IMR-90 (cell line): ENCODE measurements around the gene SLC27A6. TPM values are rescaled to one million over a fixed set of nuclear protein-coding genes. Genes with fewer than 3 reads are reported as not detected.

Source experiments
- ATAC-seq: fragments of 200-7000 bp; cut with Tn5 transposase; 2 replicates; pipeline ENCODE4 v1.9.1; 2020; ENCODE audit warnings: low read depth, mild to moderate bottlenecking, moderate library complexity
- BruUV-seq: library from RNA; stranded (reverse); fragments of 400-500 nt; replicated peaks from 2 replicates; lab custom pipeline; 2021; lab: Mats Ljungman, UMichigan
- CTCF ChIA-PET: fragments of 300-600 bp; formaldehyde crosslinking; extraction: SDS; loops from one replicate; lab custom pipeline; 2021; ENCODE audit warnings: antibody characterized with exemption; lab: Yijun Ruan, JAX
- POLR2A ChIA-PET: fragments of 300-600 bp; sonication (Branson Sonifier 250); formaldehyde crosslinking; loops from one replicate; lab custom pipeline; 2022; ENCODE audit warnings: antibody characterized with exemption; ENCODE audit not compliant: unreplicated experiment; lab: Charles Lee
- DNase-seq: peaks from one replicate; pipeline ENCODE4 v3.0.0; 2013
- H2AFZ ChIP-seq: replicated peaks from 2 replicates; pipeline ENCODE3; 2013; ENCODE audit warnings: low read length, mild to moderate bottlenecking; ENCODE audit not compliant: poor library complexity
- H2AK5ac ChIP-seq: 2 replicates; pipeline ENCODE4 v1.6.1; 2013; ENCODE audit warnings: low read depth, low read length, inconsistent platforms
- H2AK9ac ChIP-seq: replicated peaks from 2 replicates; pipeline ENCODE3; 2013; ENCODE audit warnings: mild to moderate bottlenecking, low read depth, low read length, moderate library complexity; ENCODE audit not compliant: poor library complexity
- H2BK120ac ChIP-seq: 2 replicates; pipeline ENCODE4 v1.6.1; 2013; ENCODE audit warnings: low read depth, low read length, inconsistent platforms
- H2BK15ac ChIP-seq: 3 replicates; pipeline ENCODE4 v1.6.1; 2013; ENCODE audit warnings: low read depth, low read length, inconsistent platforms
- H2BK20ac ChIP-seq: 2 replicates; pipeline ENCODE4 v1.6.1; 2013; ENCODE audit warnings: low read depth, mild to moderate bottlenecking, inconsistent platforms, low read length, moderate library complexity
- H2BK5ac ChIP-seq: 2 replicates; pipeline ENCODE4 v1.6.1; 2013; ENCODE audit warnings: mild to moderate bottlenecking, low read depth, low read length, inconsistent platforms; ENCODE audit not compliant: poor library complexity, severe bottlenecking
- H3K14ac ChIP-seq: replicated peaks from 2 replicates; pipeline ENCODE4 v1.6.1; 2013; ENCODE audit warnings: low read depth, low read length, inconsistent platforms
- H3K18ac ChIP-seq: 2 replicates; pipeline ENCODE4 v1.6.1; 2013; ENCODE audit warnings: low read depth, low read length, control low read depth
- H3K23ac ChIP-seq: 2 replicates; pipeline ENCODE4 v1.6.1; 2013; ENCODE audit warnings: low read depth, low read length, inconsistent platforms
- H3K27ac ChIP-seq: 2 replicates; pipeline ENCODE4 v1.5.1; 2013; ENCODE audit warnings: mild to moderate bottlenecking, control low read depth, low read length; ENCODE audit not compliant: insufficient read depth
- H3K27me3 ChIP-seq: 2 replicates; pipeline ENCODE4 v1.6.1; 2013; ENCODE audit warnings: low read length; ENCODE audit not compliant: control insufficient read depth, insufficient read depth
- H3K36me3 ChIP-seq: 2 replicates; pipeline ENCODE4 v1.6.1; 2013; ENCODE audit warnings: low read length, mixed read lengths; ENCODE audit not compliant: control insufficient read depth, insufficient read depth
- H3K4ac ChIP-seq: 2 replicates; pipeline ENCODE4 v1.6.1; 2013; ENCODE audit warnings: low read depth, low read length, inconsistent platforms
- H3K4me1 ChIP-seq: 2 replicates; pipeline ENCODE4 v1.6.1; 2013; ENCODE audit warnings: low read length, mixed read lengths; ENCODE audit not compliant: control insufficient read depth, insufficient read depth
- H3K4me2 ChIP-seq: 2 replicates; pipeline ENCODE4 v1.6.1; 2013; ENCODE audit warnings: low read depth, mild to moderate bottlenecking, control low read depth, low read length, moderate library complexity
- H3K4me3 ChIP-seq: 2 replicates; pipeline ENCODE4 v1.5.1; 2013; ENCODE audit warnings: low read depth, mild to moderate bottlenecking, control low read depth, low read length, moderate library complexity; ENCODE audit not compliant: insufficient read depth
- H3K56ac ChIP-seq: 2 replicates; pipeline ENCODE4 v1.6.1; 2013; ENCODE audit warnings: low read length, inconsistent platforms; ENCODE audit not compliant: insufficient read depth; ENCODE audit errors: extremely low read depth
- H3K79me1 ChIP-seq, 2 experiments: 2 replicates each; pipeline ENCODE4 v1.6.1; 2013; ENCODE audit warnings: low read length in 2 of 2, inconsistent platforms in 1 of 2, low read depth in 1 of 2
- H3K9ac ChIP-seq: 2 replicates; pipeline ENCODE4 v1.6.1; 2013; ENCODE audit warnings: low read depth, low read length, control low read depth
- H3K9me1 ChIP-seq: 2 replicates; pipeline ENCODE4 v1.6.1; 2013; ENCODE audit warnings: low read length, inconsistent platforms; ENCODE audit not compliant: insufficient read depth
- H3K9me3 ChIP-seq: 2 replicates; pipeline ENCODE4 v1.6.1; 2013; ENCODE audit warnings: low read length; ENCODE audit not compliant: control insufficient read depth, insufficient read depth
- H4K20me1 ChIP-seq: 2 replicates; pipeline ENCODE4 v1.6.1; 2013; ENCODE audit warnings: low read length, inconsistent platforms; ENCODE audit not compliant: insufficient read depth
- H4K5ac ChIP-seq: 2 replicates; pipeline ENCODE4 v1.6.1; 2013; ENCODE audit warnings: mild to moderate bottlenecking, low read depth, low read length, control low read depth
- H4K8ac ChIP-seq, 2 experiments: 2 replicates each; pipeline ENCODE4 v1.6.1; 2013; ENCODE audit warnings: low read depth in 2 of 2, low read length in 2 of 2, control low read depth in 1 of 2, inconsistent platforms in 1 of 2
- H4K91ac ChIP-seq: 2 replicates; pipeline ENCODE4 v1.6.1; 2013; ENCODE audit warnings: low read depth, low read length, inconsistent platforms; ENCODE audit not compliant: insufficient read depth
- BHLHE40 ChIP-seq: fragments of 150-350 bp; IDR thresholded peaks from 2 replicates; pipeline ENCODE4 v1.6.1; 2016; ENCODE audit warnings: mild to moderate bottlenecking, low read depth, low read length
- CEBPB ChIP-seq: IDR thresholded peaks from 2 replicates; pipeline ENCODE4 v1.6.1; 2012; ENCODE audit warnings: low read depth, low read length, improper control_type of control experiment
- FOS ChIP-seq: fragments of 150-350 bp; IDR thresholded peaks from 2 replicates; pipeline ENCODE4 v1.6.1; 2016; ENCODE audit warnings: low read depth, low read length
- MAFK ChIP-seq: IDR thresholded peaks from 2 replicates; pipeline ENCODE4 v1.6.1; 2012; ENCODE audit warnings: low read depth, low read length, improper control_type of control experiment
- MAZ ChIP-seq: IDR thresholded peaks from 2 replicates; pipeline ENCODE4 v1.6.1; 2012; ENCODE audit warnings: low read depth, mild to moderate bottlenecking, low read length, improper control_type of control experiment, moderate library complexity, borderline replicate concordance
- MXI1 ChIP-seq: IDR thresholded peaks from 2 replicates; pipeline ENCODE4 v1.6.1; 2012; ENCODE audit warnings: low read depth, mild to moderate bottlenecking, low read length, moderate library complexity, borderline replicate concordance
- NFE2L2 ChIP-seq: fragments of 150-350 bp; IDR thresholded peaks from 2 replicates; pipeline ENCODE4 v1.6.1; 2016; ENCODE audit warnings: low read depth, mild to moderate bottlenecking, low read length
- POLR2A ChIP-seq: IDR thresholded peaks from 2 replicates; pipeline ENCODE4 v1.6.1; 2012; ENCODE audit warnings: mild to moderate bottlenecking, low read depth, low read length
- RAD21 ChIP-seq: IDR thresholded peaks from 2 replicates; pipeline ENCODE4 v1.6.1; 2012; ENCODE audit warnings: low read length, improper control_type of control experiment
- RCOR1 ChIP-seq: IDR thresholded peaks from 2 replicates; pipeline ENCODE4 v1.6.1; 2012; ENCODE audit warnings: mild to moderate bottlenecking, low read length, improper control_type of control experiment; ENCODE audit not compliant: insufficient replicate concordance
- SMC3 ChIP-seq: fragments of 150-350 bp; IDR thresholded peaks from 2 replicates; pipeline ENCODE4 v1.6.1; 2016; ENCODE audit warnings: low read depth, mild to moderate bottlenecking, antibody characterized with exemption, low read length, moderate library complexity
- WGBS, 2 experiments: methylation state at CpG; one replicate each; pipeline versions ENCODE4 v1.1.5 to v1.1.7; 2013; ENCODE audit warnings: missing lambda C conversion rate in 2 of 2; ENCODE audit not compliant: insufficient read length in 1 of 2; ENCODE audit errors: extremely low coverage in 2 of 2; 5-methylcytosine and 5-hydroxymethylcytosine counted together
- dilution Hi-C: fragments of 300-500 bp; cut with HindIII; formaldehyde crosslinking; loops from one replicate; pipeline ENCODE4 v1.14.3; 2018; ENCODE audit warnings: low sequenced_read_pairs; ENCODE audit not compliant: unreplicated experiment
- in situ Hi-C: fragments of 300-500 bp; cut with MboI; formaldehyde crosslinking; loops from 3 replicates; pipeline ENCODE4 v1.14.3; 2019; ENCODE audit warnings: low sequenced_read_pairs, inconsistent platforms, mixed read lengths
- intact Hi-C: fragments of 100-400 bp; cut with micrococcal nuclease; formaldehyde crosslinking; loops from 2 replicates; pipeline ENCODE4 v1.10.0; 2022
- polyA plus RNA-seq, 3 experiments: library from polyadenylated mRNA; depleted of rRNA; stranded (reverse); fragments of >200 nt; gene quantifications; 2 replicates each; pipeline ENCODE4 v1.2.3, GENCODE V29; 2012; ENCODE audit warnings: low replicate concordance in 1 of 3
- total RNA-seq: library from RNA; depleted of rRNA; stranded (reverse); fragments of >200 nt; gene quantifications from 2 replicates; pipeline ENCODE4 v1.2.3, GENCODE V29; 2012
- TF ChIP-seq, protein P1 (sequence below): fragments of 150-350 bp; IDR thresholded peaks from 2 replicates; pipeline ENCODE4 v1.6.1; 2017; ENCODE audit warnings: mild to moderate bottlenecking, antibody characterized with exemption, low read length, low read depth
- TF ChIP-seq, protein P2 (sequence below): conservative IDR thresholded peaks from 2 replicates; pipeline ENCODE4 v1.5.1; 2012; ENCODE audit warnings: mild to moderate bottlenecking, low read depth, low read length, improper control_type of control experiment

Gene SLC27A6
- total and polyA plus RNA-seq, 2 of the 4 experiments (the other 2 are of a cell fraction), result under 0.01 to 0.02 TPM

- Histone ChIP-seq H2AFZ (no peak overlapping the region), H3K4me1 (no peaks in the 10 kb centered on the region), H3K9me3 (no peaks in the 10 kb centered on the region), H2BK5ac (no peak overlapping the region), H3K23ac (no peak overlapping the region), H3K4ac (no peak overlapping the region), H4K91ac (no peak overlapping the region), H3K4me3 (no peak overlapping the region), H2BK20ac (no peak overlapping the region), H3K27ac (no peak overlapping the region), H3K27me3 (no peaks in the 10 kb centered on the region), H2BK15ac (no peak overlapping the region), H3K79me1 (no peaks in the 10 kb centered on the region), H3K9me1 (no peaks in the 10 kb centered on the region), H4K8ac (no peak overlapping the region), H2AK9ac (no peak overlapping the region), H2BK120ac (no peak overlapping the region), H4K20me1 (no peaks in the 10 kb centered on the region), H3K9ac (no peak overlapping the region), H4K5ac (no peak overlapping the region), H3K36me3 (no peaks in the 10 kb centered on the region), H3K4me2 (no peak overlapping the region), H3K18ac (no peak overlapping the region), H3K56ac (no peak overlapping the region), H2AK5ac (no peak overlapping the region), H3K14ac (no peak overlapping the region)
- ChIA-PET POLR2A (no interaction called here), CTCF (no interaction called here)
- no peak for ATAC-seq
- no peak for DNase-seq
- dilution Hi-C loops (no loop called here), in situ Hi-C loops (no loop called here), intact Hi-C loops (no loop called here)
- TF ChIP-seq, protein P1, sequence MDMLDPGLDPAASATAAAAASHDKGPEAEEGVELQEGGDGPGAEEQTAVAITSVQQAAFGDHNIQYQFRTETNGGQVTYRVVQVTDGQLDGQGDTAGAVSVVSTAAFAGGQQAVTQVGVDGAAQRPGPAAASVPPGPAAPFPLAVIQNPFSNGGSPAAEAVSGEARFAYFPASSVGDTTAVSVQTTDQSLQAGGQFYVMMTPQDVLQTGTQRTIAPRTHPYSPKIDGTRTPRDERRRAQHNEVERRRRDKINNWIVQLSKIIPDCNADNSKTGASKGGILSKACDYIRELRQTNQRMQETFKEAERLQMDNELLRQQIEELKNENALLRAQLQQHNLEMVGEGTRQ, result no peak
- no peak for TF ChIP-seq MAFK
- TF ChIP-seq, protein P2, sequence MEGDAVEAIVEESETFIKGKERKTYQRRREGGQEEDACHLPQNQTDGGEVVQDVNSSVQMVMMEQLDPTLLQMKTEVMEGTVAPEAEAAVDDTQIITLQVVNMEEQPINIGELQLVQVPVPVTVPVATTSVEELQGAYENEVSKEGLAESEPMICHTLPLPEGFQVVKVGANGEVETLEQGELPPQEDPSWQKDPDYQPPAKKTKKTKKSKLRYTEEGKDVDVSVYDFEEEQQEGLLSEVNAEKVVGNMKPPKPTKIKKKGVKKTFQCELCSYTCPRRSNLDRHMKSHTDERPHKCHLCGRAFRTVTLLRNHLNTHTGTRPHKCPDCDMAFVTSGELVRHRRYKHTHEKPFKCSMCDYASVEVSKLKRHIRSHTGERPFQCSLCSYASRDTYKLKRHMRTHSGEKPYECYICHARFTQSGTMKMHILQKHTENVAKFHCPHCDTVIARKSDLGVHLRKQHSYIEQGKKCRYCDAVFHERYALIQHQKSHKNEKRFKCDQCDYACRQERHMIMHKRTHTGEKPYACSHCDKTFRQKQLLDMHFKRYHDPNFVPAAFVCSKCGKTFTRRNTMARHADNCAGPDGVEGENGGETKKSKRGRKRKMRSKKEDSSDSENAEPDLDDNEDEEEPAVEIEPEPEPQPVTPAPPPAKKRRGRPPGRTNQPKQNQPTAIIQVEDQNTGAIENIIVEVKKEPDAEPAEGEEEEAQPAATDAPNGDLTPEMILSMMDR, result no peak
- no peak for TF ChIP-seq MAZ
- TF ChIP-seq FOS, result no peak
- TF ChIP-seq BHLHE40, result no peak
- TF ChIP-seq POLR2A, result no peak
- TF ChIP-seq RCOR1, result no peak
- TF ChIP-seq MXI1, result no peak
- TF ChIP-seq NFE2L2, result no peak
- TF ChIP-seq CEBPB, result no peak
- no peak for TF ChIP-seq SMC3
- no peak for TF ChIP-seq RAD21
- BruUV-seq, result no TSS peak
- no CpG with 5 or more reads among the region's 3 CpGs for WGBS, 2 experiments
Observed at GRCh38 chr5:128980917-128981316, 15.6 kb downstream of the SLC27A6 start.
